DMS79 (cell line): Measurements from ENCODE around the gene LSM3.

Experiments used
- DNase-seq: peaks from one replicate; lab custom pipeline; 2025; lab: John Stamatoyannopoulos, UW

The LSM3 gene

DNA sequence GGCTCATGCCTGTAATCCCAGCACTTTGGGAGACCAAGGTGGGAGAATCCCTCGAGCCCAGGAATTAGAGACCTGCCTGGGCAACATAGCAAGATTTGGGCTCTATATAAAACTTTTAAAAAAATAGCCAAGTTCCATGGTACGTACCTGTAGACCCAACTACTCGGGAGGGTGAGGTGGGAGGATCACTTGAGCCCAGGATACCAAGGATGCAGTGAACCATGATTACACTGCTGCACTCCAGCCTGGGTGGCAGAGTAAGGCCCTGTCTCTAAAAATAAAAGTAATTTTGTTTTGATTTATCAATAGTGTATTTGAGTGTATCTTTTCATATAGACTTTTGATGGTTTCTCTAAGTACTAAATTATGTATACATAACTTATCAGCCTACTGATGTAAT lies 63.1 kb downstream of the LSM3 start:
- DNase-seq = no peak

DNA sequence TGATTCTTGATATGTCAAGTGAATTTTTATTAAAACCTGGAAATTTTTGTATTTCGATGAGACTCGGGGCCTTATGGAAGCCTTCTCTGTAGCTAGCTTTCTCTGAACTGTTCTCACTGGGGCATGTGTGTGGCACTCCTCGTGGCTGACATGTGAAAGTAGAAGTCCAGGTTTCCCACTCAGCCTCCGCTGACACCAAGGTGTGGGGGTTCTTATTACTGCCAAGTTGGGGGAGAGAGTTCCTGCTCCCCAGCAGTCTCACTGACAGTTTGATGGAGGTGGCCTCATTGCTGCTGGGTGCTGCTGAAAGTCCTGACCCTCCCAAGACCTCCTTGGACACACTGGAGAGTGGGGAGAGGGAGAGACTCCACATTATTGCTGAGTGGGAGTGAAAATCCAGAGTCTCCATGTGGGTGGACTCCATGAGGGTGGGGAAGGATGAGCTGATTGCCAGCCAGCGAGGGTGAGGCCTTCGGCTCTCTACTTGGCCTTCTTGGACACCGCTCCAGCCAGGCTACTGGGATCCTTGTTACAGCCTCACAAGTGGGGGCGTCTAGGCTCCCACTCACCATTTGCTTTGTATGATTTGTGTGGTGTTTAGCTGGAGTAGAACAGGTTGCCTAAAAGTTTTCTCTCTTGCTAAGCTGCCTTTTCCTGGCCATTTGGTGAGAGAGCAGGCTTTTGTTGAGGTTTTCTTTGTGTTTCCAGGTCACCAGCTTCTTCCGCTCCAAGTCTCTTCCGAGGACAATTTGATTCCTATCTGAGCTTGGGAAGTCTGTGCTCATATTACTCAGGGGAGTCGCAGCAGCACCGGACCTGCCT lies 64.1 kb downstream of the LSM3 start:
- no peak for DNase-seq

DNA sequence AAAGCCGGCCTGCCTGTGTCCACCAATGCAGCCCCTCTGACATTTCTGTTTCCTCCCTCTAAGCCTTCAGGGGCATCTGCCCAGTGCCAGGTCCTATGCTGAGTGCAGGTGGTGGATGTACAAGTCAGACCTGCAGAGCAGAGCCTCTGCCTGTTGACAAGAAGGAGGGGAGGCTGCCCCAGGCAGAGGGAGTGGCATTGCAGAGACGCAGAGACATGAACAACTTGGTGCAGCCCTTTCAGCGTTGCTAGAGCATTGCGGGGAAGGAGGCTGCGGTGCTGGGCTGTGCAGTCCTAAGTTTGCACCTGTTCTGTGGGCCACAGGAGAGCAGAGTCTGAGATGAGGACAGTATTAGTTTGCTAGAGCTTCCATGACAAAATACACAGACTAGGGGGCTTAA lies 65.2 kb downstream of the LSM3 start:
- DNase-seq = no peak

- no peak for DNase-seq
Measured at GRCh38 chr3:14244521-14245247, 66.1 kb downstream of the LSM3 start.

GRCh38 chr3:14245248-14245639 lies 66.6 kb downstream of the LSM3 start:
- DNase-seq = no peak

DNA sequence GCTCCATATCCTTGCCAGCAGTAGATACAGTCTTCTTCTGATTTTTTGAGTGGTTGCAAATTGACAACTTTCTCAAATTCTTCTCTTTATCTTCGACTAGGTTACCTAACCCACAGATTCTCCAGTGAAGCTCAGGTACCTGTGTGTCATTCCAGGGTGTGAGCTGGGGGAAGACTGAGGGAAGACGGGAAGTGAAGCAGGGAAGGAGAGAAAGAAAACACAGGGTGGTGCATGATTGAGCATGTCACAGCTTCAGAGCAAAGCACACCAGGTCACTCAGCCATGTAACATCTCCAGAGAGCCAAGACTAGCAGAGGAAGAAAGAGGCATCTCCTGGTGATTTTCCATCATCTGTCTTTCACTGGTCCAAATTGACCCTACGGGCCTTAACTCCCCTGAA lies 67.2 kb downstream of the LSM3 start:
- DNase-seq = no peak

- no peak for DNase-seq
Measured at GRCh38 chr3:14246414-14246813, 67.8 kb downstream of the LSM3 start.

DNA sequence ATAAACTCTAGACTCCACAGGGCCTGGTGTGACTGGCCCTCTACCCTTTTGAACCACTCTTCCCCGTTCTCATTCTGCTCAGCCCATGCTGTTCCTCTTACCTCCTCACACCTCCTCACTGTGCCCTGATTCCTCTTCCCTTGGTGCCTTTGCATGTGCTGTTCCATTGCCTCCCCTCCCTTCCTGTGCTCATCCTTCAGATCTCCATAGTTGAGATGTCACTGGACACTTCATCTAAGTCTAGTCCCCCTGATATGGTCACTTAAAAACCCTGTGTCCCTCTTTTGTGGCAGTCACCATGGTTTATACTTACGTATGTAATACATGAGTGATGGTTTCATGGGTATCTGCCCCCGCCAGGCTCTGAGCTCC lies 69.8 kb downstream of the LSM3 start:
- DNase-seq = no peak

DNA sequence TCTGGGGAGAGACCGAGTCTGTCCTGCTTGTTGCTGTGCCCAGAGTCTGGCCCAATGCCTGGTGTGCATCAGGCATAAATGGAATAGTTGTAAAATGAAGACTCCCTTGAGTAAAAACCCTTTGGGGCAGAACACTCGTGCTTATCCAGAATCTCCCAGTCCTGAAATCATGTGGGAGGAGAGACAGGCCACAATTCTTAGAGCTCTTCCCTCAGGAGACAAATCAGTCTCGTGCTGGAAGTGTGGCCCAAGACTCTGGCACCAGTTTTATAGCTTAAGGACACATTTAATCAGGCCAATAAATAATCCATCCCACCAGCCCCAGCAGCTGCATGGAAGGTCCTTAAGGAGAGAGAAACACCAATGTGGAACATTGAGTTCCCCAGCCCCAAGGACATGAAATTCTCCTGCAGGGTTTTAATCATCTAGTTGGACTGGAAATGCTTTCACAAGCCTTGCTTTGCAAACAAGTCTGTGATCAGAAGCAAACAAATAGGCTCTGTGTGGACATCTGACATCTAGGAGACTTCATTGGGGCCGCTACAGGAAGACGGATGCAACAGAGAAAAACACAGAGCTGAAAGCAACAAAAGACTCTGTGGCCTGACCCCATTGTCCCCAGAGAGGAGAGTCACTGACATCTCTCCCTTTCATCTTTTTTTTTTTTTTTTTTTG lies 70.4 kb downstream of the LSM3 start:
- no peak for DNase-seq
